DMS153 (cell line): ENCODE data around the gene TPRN.

Source experiments
- DNase-seq: peaks from one replicate; lab custom pipeline; 2025; lab: John Stamatoyannopoulos, UW

TPRN gene

GRCh38 chr9:137188490-137189296 is 11.8 kb downstream of the TPRN start, which contains the start of the genes ANAPC2 and SSNA1:
TSS of gene ANAPC2 (minus strand) at chr9:137188560. CDS start at chr9:137188532, 28 bp downstream.
TSS of gene SSNA1 (plus strand) at chr9:137188676. CDS start at chr9:137188727, 51 bp downstream.
- DNase-seq, result peak; percentile 80

- DNase-seq, result no peak
These were observed 12.5 kb downstream of the TPRN start for GRCh38 chr9:137188086-137188489.

DNA sequence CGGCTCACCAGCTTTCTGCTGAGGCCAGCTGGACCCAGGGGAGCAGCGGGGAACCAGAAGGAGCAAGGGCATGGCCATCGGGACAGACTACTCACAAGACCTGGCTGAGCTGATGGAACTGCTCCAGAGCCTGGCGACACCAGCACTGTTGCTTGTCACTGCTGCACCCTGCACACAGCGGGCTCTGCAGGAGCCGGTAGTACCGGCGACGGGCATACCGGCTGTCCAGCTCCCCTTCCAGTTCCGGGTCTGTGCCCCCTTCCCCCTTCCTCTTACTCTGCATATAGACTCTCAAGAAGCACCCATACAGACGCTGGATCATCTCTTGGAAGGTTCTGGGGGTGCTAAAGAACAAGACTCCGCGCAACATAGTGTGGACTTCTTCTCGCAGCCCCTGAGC is 13.2 kb downstream of the TPRN start:
- no peak for DNase-seq

DNA sequence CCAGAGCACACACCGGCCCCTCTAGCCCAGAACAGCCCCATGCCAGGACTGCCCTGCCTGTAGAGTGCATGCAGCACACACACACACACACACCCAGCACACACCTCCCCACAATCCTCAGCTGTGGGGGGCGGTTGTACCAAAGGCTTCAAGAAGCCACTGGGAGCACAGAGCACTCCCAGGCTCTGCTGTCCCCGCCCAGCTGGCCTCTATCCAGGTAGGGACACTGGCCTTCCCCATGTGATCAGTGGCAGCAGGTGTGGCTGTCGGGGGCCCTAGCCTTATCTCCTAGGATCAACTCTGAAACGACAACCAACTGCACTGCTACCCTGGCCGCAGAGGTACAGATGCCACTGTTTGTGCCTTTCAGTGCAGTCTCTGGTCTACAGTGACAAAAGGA is 14.2 kb downstream of the TPRN start:
- DNase-seq, result no peak

DNA sequence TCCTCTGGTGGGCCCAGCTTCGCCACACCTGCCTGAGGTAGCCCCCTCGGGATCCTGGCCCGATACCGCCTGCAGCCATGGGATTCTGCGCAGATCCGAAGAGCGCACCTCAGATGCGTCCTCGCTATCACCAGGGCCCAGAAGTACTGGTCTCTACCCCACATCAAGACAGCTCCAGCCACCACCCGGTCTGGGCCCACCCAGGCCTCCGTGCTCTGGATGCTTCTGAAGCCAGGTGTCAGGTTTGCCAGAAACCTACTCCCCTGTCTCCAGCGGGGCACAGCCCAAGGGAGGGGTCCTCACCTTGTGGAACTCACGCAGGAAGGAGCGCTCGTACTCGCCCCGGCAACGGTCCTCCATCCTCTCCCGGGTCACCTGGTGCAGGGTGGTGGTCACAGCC is 14.6 kb downstream of the TPRN start:
- no peak for DNase-seq

- DNase-seq, result no peak
These were observed 15.5 kb downstream of the TPRN start for GRCh38 chr9:137184881-137185660.

GRCh38 chr9:137183980-137184595 is 16.5 kb downstream of the TPRN start:
- DNase-seq, result no peak

- DNase-seq, result no peak
These were observed 17.7 kb downstream of the TPRN start for GRCh38 chr9:137182836-137183235.

GRCh38 chr9:137181680-137182079 is 18.9 kb downstream of the TPRN start:
- DNase-seq, result no peak

DNA sequence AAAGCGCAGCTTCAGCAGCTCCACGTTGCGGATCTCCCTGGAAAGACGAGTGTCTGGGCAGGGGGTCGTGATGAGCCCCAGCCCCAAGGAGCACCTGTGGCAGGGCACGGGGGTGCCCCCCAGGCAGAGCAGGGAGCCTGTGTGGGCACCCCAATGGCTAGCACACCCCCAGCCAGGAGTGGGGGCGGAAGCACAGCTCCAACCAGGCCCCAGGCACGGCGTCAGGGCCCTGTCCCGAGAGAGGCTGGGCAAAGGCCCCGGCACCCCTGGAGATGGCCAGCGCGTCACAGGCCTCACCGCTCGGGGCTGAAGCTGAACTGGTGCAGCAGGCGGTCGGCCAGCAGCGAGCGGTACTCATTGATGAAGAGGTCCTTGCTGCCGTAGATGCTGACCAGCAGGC is 20.1 kb downstream of the TPRN start:
- no peak for DNase-seq

DNA sequence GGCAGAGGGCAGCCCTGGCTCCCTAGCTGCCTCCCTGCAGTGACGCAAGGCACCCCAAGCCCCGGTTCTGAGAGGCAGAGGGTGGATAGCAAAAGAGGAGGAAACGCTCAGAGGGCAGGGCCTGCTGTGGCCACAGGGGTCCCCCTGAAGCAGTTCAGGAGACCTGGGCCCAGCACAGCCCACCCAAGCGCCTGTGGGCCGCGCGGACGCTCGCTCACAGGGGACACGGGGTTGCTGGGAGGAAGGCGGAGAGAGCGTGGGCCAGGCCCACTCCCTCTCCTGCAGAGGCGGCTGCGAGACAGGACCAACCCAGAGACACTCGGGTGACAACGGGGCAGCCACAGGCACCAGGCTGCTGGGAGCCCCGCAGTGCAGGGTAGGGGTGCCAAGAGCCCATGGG is 20.8 kb downstream of the TPRN start:
- no peak for DNase-seq

- no peak for DNase-seq
These were observed 21.5 kb downstream of the TPRN start for GRCh38 chr9:137178939-137179630.

DNA sequence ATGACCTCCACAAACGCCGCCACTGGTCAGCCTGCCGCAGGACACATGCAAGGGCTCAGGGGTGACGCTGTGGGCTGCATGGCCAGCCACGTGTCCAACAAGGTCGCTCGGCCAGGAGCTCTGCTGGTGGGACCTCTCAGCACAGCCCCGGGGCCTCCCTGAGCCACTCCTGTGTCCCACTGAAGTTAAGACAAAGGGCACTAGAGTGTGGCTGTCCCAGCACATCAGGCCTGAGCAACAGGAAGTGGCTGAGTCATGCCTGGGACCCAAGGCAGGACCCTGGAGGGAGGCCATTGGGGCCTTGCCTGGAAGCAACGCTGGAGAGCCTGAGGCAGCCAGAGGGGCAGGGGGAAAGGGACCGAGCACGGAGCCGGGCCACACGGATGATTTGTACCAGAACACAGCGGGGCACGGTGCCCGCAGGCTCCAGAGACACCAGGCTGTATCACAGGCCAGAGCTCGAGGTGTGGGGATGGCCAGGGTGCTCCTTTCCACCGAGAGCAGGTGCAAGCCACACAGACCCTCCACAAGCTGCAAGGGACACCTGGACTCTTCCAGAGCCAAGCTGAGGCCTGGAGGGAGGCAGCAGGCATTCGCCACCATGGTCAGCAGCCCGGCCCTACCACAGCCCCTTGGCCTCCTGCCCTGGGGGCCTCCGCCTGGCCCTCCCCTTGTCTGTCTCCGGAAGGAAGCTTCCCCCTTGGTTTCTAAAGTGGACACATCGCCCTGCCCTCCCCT is 22.2 kb downstream of the TPRN start:
- DNase-seq, result no peak

DNA sequence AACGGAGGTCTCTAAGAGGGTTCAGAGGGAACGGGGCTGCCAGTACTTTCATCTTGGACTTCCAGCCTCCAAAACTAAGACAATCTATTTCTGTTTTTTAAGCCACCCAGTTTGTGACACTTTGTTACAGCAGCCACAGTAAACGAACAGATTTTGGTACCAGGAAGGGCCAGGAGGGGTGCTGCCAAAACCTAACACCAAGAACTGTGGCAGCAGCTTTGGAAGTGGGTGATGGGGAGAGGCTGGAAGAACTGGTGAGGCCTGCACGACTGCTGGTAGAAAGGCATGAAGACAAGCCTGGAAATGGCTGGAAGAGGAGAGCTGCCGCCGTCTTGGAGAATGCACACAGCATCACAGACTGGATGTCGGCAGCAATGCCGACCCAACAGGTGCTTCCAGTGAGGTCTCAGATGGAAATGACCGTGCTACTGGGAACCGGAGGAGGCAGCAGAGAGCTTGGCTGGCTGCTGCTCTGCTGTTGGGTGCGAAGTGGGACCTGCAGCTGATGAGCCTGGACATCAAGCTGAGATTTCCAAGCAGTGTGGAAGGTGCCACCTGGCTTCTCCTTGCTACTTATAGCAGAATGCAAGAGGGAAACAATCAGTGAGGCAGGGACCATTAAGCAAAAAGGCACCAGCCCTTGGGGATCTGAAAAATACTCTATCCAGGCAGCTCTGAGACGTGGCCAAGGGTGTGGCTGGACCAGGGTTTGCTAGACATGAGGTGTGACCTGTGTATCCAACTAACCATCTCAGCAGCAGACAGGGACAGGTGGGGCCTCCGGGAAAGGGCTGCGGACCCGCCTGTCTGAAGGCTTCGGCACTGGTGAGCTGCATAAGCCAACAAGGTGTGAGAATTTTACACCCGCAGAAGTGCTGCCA is 24.0 kb downstream of the TPRN start:
- peak; percentile 16 for DNase-seq

DNA sequence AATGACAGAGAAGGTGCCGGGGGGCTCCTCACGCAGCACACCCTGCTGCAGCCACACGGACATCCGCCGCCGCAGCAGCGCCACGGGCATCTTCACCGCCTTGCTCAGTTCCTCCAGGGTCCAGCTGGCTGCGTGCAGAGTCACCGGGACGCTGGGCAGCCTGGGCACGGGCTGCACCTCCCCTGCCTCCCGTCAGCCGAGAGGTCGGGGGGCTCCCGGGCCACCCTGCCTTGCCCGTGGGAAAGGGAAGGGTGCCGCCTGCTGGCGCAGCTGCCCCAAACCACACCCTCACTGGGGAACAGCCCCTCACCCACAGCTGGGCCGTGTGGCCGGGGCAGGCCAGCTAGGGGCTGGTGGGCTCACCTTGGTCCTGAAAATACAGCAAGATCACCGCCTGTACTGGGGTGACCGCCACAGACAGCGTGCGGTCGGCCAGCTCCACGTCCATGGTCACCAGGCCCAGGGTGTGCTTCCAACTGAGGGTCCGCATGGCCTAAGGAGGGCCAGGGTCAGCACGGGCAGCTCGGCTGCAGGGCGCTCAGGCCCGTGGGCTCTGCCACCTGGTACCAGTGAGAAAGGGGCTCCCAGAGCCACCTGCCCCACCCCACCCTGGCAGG is 25.1 kb downstream of the TPRN start:
- no peak for DNase-seq

DNA sequence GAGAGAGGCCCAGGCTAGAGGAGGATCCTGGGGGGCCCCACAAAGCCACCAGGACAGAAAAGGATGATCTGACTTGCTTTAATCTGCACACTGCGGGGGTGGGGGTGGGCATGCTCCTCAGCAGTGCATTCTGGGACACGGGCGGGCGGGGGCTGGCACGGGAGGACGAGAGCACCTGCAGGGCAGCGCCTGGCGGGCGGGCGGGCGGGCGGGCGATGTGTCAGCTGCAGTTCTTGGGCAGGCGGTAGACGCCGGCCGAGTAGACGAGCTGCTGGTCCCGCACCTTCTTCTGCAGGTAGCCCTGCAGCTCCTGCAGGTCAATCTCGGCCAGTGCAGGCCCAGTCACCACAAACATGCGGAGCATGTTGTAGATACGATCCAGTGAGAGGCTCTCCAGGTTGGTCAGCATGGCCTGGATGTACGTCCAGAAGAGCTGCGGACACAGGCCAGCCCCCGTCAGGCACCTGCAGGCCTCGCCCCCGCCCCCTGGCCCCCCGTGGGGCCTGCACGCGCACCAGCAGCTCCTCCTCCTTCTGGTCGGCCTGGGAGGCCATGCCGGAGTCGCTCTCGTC is 25.7 kb downstream of the TPRN start:
- no peak for DNase-seq

- DNase-seq, result no peak
These were observed 26.5 kb downstream of the TPRN start for GRCh38 chr9:137173796-137174664.
